ENCODE measurements around the gene CAMK2G.

Gene CAMK2G

GRCh38 chr10:73878365-73878764 is 4.0 kb upstream of the CAMK2G start:
- no peak for DNase-seq

GRCh38 chr10:73877533-73878160 is 3.3 kb upstream of the CAMK2G start:
- DNase-seq = no peak

- no peak for DNase-seq
Measured at GRCh38 chr10:73876971-73877370, 2.6 kb upstream of the CAMK2G start.

GRCh38 chr10:73876566-73876965 is 2.2 kb upstream of the CAMK2G start:
- no peak for DNase-seq

- no peak for DNase-seq
Measured at GRCh38 chr10:73876157-73876556, 1.8 kb upstream of the CAMK2G start.

- no peak for DNase-seq
Measured at GRCh38 chr10:73875139-73875475, 752 bp upstream of the CAMK2G start.

- DNase-seq = peak; percentile 11
Measured at GRCh38 chr10:73873838-73874215, 528 bp downstream of the CAMK2G start.

- no peak for DNase-seq
Measured at GRCh38 chr10:73873142-73873837, 1.1 kb downstream of the CAMK2G start.

- no peak for DNase-seq
Measured at GRCh38 chr10:73872190-73872710, 2.1 kb downstream of the CAMK2G start.

GRCh38 chr10:73871295-73872189 is 2.8 kb downstream of the CAMK2G start:
- DNase-seq = no peak

- no peak for DNase-seq
Measured at GRCh38 chr10:73868655-73869195, 5.6 kb downstream of the CAMK2G start.

GRCh38 chr10:73867871-73868631 is 6.3 kb downstream of the CAMK2G start:
- no peak for DNase-seq

- no peak for DNase-seq
Measured at GRCh38 chr10:73867126-73867807, 7.1 kb downstream of the CAMK2G start.

GRCh38 chr10:73866621-73867020 is 7.7 kb downstream of the CAMK2G start:
- DNase-seq = no peak

GRCh38 chr10:73865459-73866442 is 8.6 kb downstream of the CAMK2G start:
- DNase-seq = no peak

- DNase-seq = no peak
Measured at GRCh38 chr10:73865107-73865458, 9.3 kb downstream of the CAMK2G start.

- DNase-seq = no peak
Measured at GRCh38 chr10:73864229-73864628, 10.1 kb downstream of the CAMK2G start.

GRCh38 chr10:73863039-73863817 is 11.1 kb downstream of the CAMK2G start:
- no peak for DNase-seq

GRCh38 chr10:73862011-73862410 is 12.3 kb downstream of the CAMK2G start:
- no peak for DNase-seq
